DMS153 (cell line): ENCODE data around the gene GRIN1.

Experiments
- DNase-seq: peaks from one replicate; lab custom pipeline; 2025; lab: John Stamatoyannopoulos, UW

Gene GRIN1

GRCh38 chr9:137193771-137194170 lies 54.8 kb downstream of the GRIN1 start:
- no peak for DNase-seq

- no peak for DNase-seq
Observed at GRCh38 chr9:137194388-137194787, 55.4 kb downstream of the GRIN1 start.

- DNase-seq: peak; percentile 86
Observed at GRCh38 chr9:137194909-137195308, 56.0 kb downstream of the GRIN1 start.

GRCh38 chr9:137195525-137196220 lies 56.7 kb downstream of the GRIN1 start:
- peak; percentile 99 for DNase-seq

- DNase-seq: no peak
Observed at GRCh38 chr9:137198051-137198901, 59.3 kb downstream of the GRIN1 start.

GRCh38 chr9:137198902-137199283 lies 59.9 kb downstream of the GRIN1 start:
- DNase-seq: no peak

- DNase-seq: no peak
Observed at GRCh38 chr9:137199411-137200121, 60.6 kb downstream of the GRIN1 start.

- DNase-seq: peak; percentile 98
Observed at GRCh38 chr9:137200311-137201204, 61.6 kb downstream of the GRIN1 start, which contains the start of gene TPRN. Gene TPRN (minus strand): TSS chr9:137200741. CDS start chr9:137200711, 30 bp downstream.

- DNase-seq: no peak
Observed at GRCh38 chr9:137201205-137201868, 62.4 kb downstream of the GRIN1 start.

- no peak for DNase-seq
Observed at GRCh38 chr9:137202966-137203365, 64.0 kb downstream of the GRIN1 start.

- DNase-seq: no peak
Observed at GRCh38 chr9:137204731-137205125, 65.8 kb downstream of the GRIN1 start.

- DNase-seq: no peak
Observed at GRCh38 chr9:137205126-137206069, 66.4 kb downstream of the GRIN1 start, which contains the start of the genes NDOR1 and TMEM203. Gene NDOR1 (plus strand): TSS chr9:137205700. CDS start chr9:137205778, 78 bp downstream. Gene TMEM203 (minus strand): TSS chr9:137205648. CDS start chr9:137205414, 234 bp downstream.

- DNase-seq: no peak
Observed at GRCh38 chr9:137206602-137207001, 67.6 kb downstream of the GRIN1 start.

GRCh38 chr9:137211532-137211931 lies 72.6 kb downstream of the GRIN1 start:
- DNase-seq: no peak

GRCh38 chr9:137212520-137212919 lies 73.6 kb downstream of the GRIN1 start:
- DNase-seq: no peak

- DNase-seq: no peak
Observed at GRCh38 chr9:137213160-137214060, 74.5 kb downstream of the GRIN1 start.

GRCh38 chr9:137214620-137215019 lies 75.7 kb downstream of the GRIN1 start:
- no peak for DNase-seq

GRCh38 chr9:137215196-137215986 lies 76.4 kb downstream of the GRIN1 start:
- no peak for DNase-seq
